Lower leg skin (tissue), 4 donors: ENCODE data around the gene BACE2. TPM values are rescaled to one million over a fixed set of nuclear protein-coding genes. Genes with fewer than 3 reads are reported as not detected.
A peak's percentile ranks its signal among the peaks of the same experiment; 100 is the strongest.

Source experiments
- DNase-seq, 2 donors: peaks; one replicate each; pipeline ENCODE4 v3.0.0-alpha.2; 2019; ENCODE audit warnings: low spot score in 2 of 2
- H3K4me3 ChIP-seq: fragments of 200-600 bp; sonication (generic); 2 replicates; pipeline ENCODE4 v1.5.1; 2017; ENCODE audit warnings: mild to moderate bottlenecking, low read depth; ENCODE audit not compliant: poor library complexity, severe bottlenecking
- POLR2A ChIP-seq, 2 donors: fragments of 450-650 bp; IDR thresholded peaks; one replicate each; pipeline ENCODE4 v1.6.1; 2016 to 2017; ENCODE audit warnings: antibody characterized with exemption in 2 of 2, mild to moderate bottlenecking in 1 of 2, moderate library complexity in 1 of 2
- WGBS, 2 donors: methylation state at CpG; one replicate each; pipeline ENCODE4 v1.1.5; 2018; 5-methylcytosine and 5-hydroxymethylcytosine counted together
- intact Hi-C: fragments of 100-400 bp; cut with DNase I; formaldehyde crosslinking; loops from one replicate; pipeline ENCODE4 v1.15.0; 2023; ENCODE audit warnings: low total_unique reads
- total RNA-seq, 4 donors: library from RNA; depleted of rRNA; stranded (reverse); fragments of >200 nt; gene quantifications; one replicate each; pipeline ENCODE4 v1.1.0, GENCODE V29; 2016
- TF ChIP-seq, protein P1 (sequence below), 3 donors: fragments of 450-650 bp; IDR thresholded peaks; one replicate each; pipeline ENCODE4 v1.5.1; 2016; ENCODE audit warnings: antibody characterized with exemption in 3 of 3, mild to moderate bottlenecking in 3 of 3, moderate library complexity in 2 of 3

The BACE2 gene
- total RNA-seq, 4 donors from 2014 or later, result 12.2 to 44.7 (median 27.2) TPM

DNA sequence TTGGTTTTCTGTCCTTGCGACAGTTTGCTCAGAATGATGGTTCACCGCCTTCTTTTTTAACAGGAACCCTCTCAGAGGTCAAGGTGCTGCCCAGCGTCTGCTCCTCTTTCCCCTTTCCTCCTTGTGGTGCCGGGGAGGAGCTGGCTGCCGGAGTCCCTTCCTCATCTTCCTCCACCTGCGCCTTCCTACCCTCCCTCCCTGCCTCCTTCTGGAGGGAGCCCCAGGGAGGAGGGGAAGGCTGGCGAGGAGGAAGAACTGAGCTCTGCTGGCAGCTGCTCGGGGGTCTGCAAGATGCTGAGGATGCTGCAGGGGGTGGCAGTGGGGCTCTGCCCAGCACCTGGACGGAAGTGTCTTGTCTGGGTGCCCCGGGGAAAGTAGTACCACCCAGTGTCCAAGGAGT is 31.2 kb downstream of the BACE2 start:
- no peak for DNase-seq
- 83 to 90% methylated on average over 10 of the region's 10 CpGs for WGBS, 2 donors
- intact Hi-C loops, result no loop called here
- no peak for TF ChIP-seq POLR2A (IDR thresholded peaks at IDR 0.05)
- TF ChIP-seq, protein P1, sequence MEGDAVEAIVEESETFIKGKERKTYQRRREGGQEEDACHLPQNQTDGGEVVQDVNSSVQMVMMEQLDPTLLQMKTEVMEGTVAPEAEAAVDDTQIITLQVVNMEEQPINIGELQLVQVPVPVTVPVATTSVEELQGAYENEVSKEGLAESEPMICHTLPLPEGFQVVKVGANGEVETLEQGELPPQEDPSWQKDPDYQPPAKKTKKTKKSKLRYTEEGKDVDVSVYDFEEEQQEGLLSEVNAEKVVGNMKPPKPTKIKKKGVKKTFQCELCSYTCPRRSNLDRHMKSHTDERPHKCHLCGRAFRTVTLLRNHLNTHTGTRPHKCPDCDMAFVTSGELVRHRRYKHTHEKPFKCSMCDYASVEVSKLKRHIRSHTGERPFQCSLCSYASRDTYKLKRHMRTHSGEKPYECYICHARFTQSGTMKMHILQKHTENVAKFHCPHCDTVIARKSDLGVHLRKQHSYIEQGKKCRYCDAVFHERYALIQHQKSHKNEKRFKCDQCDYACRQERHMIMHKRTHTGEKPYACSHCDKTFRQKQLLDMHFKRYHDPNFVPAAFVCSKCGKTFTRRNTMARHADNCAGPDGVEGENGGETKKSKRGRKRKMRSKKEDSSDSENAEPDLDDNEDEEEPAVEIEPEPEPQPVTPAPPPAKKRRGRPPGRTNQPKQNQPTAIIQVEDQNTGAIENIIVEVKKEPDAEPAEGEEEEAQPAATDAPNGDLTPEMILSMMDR (IDR thresholded peaks at IDR 0.05), result no peak
- H3K4me3 ChIP-seq, result no peak overlapping the region

- 84% methylated on average over 10 of the region's 10 CpGs for WGBS, 2 donors
These were observed 31.6 kb downstream of the BACE2 start for GRCh38 chr21:41199588-41199987.

GRCh38 chr21:41201385-41201784 is 33.4 kb downstream of the BACE2 start:
- H3K4me3 ChIP-seq, result no peak overlapping the region
- intact Hi-C loops, result no loop called here
- 85% methylated on average over 5 of the region's 5 CpGs for WGBS, 2 donors
- DNase-seq, result no peak
- TF ChIP-seq POLR2A (IDR thresholded peaks at IDR 0.05), result no peak
- TF ChIP-seq, protein P1 (IDR thresholded peaks at IDR 0.05), result no peak

More at GRCh38 chr21:41199588-41199987, 31.6 kb downstream of the BACE2 start:
- DNase-seq, result no peak
- intact Hi-C loops, result no loop called here
- TF ChIP-seq, protein P1 (IDR thresholded peaks at IDR 0.05), result no peak
- TF ChIP-seq POLR2A (IDR thresholded peaks at IDR 0.05), result no peak
- no peak overlapping the region for H3K4me3 ChIP-seq

- intact Hi-C loops, result no loop called here
- TF ChIP-seq POLR2A (IDR thresholded peaks at IDR 0.05), result no peak
- TF ChIP-seq, protein P1 (IDR thresholded peaks at IDR 0.05), result no peak
- H3K4me3 ChIP-seq, result no peak overlapping the region
- 89 to 90% methylated on average over 3 of the region's 3 CpGs for WGBS, 2 donors
- DNase-seq, result no peak
These were observed 36.8 kb downstream of the BACE2 start for GRCh38 chr21:41204736-41205135.

GRCh38 chr21:41207401-41208375 is 39.7 kb downstream of the BACE2 start:
- H3K4me3 ChIP-seq, result no peak overlapping the region
- no peak for TF ChIP-seq POLR2A (IDR thresholded peaks at IDR 0.05)
- TF ChIP-seq, protein P1 (IDR thresholded peaks at IDR 0.05), result no peak
- peak in 1 of 2 donors; percentile 62 for DNase-seq
- intact Hi-C loops, result no loop called here
- WGBS, 2 donors, result 55 to 59% methylated on average over 17 of the region's 17 CpGs
